Measurements from ENCODE around the gene PHAF1.

DNA sequence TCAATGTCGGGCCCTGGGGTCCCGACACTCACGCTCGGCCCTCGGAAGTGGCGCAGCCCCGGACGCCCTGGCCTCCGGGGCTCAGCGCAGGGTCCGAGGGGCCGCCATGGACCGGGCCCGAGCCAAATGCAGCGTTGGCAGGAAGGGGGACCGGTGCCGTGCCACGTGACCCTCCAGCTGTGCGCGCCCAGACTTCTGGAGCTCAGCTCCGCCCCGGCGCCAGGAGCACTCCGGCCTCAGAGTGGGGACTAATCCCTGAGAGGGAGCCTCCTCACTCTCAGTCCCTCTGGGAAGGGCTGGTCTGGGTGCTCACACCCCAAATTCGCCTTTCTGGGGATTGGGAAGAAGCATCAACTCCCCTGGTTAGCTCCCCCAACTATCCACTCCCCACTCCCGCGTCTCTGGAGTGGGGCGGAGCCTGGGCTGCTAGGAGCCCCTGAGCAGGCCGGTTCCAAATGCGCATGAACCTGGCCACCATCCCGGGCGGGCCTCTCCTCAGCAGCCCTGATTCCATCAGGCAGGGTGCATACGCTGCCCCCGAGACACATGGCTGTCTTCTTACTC is 41.2 kb downstream of the PHAF1 start, which contains the start of gene B3GNT9:
- no peak for TF ChIP-seq POLR2A (IDR thresholded peaks at IDR 0.05)
- TF ChIP-seq, protein P1, sequence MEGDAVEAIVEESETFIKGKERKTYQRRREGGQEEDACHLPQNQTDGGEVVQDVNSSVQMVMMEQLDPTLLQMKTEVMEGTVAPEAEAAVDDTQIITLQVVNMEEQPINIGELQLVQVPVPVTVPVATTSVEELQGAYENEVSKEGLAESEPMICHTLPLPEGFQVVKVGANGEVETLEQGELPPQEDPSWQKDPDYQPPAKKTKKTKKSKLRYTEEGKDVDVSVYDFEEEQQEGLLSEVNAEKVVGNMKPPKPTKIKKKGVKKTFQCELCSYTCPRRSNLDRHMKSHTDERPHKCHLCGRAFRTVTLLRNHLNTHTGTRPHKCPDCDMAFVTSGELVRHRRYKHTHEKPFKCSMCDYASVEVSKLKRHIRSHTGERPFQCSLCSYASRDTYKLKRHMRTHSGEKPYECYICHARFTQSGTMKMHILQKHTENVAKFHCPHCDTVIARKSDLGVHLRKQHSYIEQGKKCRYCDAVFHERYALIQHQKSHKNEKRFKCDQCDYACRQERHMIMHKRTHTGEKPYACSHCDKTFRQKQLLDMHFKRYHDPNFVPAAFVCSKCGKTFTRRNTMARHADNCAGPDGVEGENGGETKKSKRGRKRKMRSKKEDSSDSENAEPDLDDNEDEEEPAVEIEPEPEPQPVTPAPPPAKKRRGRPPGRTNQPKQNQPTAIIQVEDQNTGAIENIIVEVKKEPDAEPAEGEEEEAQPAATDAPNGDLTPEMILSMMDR (IDR thresholded peaks at IDR 0.05) = peak in 1 of 7 experiments; percentile 13
